ENCODE results near the gene HOXA11.

The HOXA11 gene

DNA sequence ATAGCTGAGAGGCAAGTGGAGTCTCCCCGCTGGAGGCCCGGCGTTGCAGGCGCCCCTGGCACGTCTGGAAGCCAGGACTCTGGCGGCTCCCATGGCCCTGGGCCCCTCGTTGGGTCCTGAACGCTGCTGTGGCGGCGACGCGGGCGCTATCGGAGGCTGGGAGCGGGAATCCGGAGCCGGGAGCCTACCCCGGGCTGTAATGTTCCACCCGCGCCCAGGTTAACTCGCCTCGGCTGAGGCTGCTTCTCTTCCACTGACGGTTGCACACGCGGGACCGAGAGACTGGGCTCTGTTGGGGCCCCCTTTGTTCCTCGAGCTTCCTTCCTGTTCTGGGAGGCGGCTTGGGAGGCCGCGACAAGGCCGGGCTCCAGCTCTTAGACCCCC lies 40.3 kb downstream of the HOXA11 start:
- no peak for DNase-seq

DNA sequence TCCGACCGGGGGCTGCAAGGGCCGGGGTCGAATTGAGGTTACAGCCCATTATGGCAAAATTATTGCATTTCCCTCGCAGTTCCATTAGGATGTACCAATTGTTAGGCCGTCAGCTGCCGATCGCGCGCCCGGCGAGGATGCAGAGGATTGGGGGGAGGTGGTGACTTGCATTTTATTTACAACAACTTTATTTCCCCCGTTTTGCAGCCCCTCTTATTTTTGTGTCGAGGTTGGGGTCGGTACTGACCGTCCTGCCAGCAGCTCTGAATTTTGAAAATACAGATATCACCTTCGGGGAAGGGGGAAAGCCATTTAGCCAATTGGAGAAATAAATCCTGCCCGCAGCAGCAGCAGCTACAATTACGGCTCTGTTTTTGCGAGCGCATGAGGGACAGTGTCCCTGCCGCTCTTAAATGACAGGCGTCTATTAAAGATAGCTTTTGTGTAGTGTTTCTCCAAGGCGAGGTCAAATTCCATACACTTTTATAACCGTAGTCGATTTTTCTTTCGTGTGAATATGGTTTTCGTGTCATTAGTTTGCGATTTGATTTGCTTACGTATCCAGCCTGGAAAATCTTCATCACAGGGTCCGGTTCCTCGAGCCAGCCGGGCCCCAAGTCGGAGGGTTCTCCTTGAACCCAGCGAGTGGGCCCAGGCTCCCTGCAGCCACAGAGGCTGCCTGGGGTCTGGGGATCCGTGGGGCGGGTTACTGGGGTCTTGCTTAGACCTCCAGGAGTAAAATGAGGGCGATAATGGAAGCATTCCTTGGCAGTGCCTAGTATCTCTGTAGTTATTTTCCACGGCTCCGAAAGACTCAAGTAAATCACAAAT lies 40.9 kb downstream of the HOXA11 start:
- DNase-seq = no peak

DNA sequence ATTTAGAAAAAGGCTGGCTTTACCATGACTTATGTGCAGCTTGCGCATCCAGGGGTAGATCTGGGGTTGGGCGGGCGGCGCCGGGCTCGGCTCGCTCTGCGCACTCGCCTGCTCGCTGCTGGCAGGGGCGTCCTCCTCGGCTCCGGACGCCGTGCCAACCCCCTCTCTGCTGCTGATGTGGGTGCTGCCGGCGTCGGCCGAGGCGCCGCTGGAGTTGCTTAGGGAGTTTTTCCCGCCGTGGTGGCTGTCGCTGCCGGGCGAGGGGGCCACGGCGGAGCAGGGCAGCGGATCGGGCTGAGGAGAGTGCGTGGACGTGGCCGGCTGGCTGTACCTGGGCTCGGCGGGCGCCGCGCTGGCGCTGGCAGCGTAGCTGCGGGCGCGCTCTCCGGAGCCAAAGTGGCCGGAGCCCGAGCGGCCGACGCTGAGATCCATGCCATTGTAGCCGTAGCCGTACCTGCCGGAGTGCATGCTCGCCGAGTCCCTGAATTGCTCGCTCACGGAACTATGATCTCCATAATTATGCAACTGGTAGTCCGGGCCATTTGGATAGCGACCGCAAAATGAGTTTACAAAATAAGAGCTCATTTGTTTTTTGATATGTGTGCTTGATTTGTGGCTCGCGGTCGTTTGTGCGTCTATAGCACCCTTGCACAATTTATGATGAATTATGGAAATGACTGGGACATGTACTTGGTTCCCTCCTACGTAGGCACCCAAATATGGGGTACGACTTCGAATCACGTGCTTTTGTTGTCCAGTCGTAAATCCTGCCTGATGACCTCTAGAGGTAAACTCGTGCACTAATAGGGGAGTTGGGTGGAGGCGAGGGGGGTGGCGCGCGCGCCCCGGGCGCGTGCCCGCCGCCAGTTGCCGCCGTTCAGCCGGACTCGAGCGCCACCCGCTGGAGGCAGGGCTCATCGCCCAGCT lies 41.7 kb downstream of the HOXA11 start, which contains the start of gene HOXA5:
Gene HOXA5, minus strand, starts transcription at position 659 of the 927 bp plus-strand sequence. Its CDS starts 74 bp downstream, at position 585.
- no peak for DNase-seq

DNA sequence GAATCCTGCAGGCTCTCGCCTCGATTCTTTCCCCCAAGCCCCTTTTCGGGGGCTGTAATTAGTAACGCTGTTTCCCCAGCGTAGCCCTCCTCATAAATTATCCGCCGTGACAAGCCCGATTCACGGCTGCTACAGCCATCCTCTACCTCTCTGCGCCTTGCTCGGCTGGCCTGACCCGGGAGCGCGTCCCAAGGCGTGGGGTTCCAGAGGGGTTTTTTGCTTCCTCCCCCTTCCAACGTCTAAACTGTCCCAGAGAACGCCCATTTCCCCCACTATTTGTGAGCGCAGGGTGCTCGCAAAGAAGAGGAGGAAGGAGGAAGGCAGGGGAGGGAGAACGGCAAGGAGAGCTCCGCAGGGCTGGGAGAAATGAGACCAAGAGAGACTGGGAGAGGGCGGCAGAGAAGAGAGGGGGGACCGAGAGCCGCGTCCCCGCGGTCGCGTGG lies 42.4 kb downstream of the HOXA11 start:
- DNase-seq = no peak

DNA sequence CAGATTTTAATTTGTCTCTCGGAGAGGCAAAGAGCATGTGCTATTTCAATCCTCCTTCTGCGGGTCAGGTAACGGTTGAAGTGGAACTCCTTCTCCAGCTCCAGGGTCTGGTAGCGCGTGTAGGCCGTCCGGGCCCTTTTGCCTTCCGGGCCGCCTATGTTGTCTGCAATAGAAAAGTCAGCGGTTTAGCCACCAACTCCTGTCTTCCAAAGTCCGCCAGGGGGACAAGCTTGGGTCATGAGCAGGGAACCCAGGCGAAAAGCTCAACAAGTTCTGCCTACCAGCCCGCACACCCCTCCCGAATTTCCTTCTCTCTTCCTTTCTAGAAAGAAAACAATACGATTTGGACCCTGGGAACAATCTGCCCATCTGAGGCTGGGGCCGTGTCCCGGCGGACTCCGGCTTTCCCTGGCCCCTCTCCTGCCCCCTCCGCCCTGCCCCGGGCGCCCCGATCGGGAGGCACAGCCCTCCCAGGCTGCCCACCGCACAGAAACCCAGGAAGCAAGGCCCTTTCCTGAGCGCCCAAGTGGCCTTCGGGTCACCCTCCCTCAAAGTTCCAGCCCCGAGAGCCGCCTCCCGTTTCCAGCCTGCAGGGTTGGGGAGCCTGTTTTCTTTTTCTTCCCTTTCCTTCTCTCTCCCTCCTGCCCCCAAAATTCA lies 43.0 kb downstream of the HOXA11 start:
- no peak for DNase-seq

DNA sequence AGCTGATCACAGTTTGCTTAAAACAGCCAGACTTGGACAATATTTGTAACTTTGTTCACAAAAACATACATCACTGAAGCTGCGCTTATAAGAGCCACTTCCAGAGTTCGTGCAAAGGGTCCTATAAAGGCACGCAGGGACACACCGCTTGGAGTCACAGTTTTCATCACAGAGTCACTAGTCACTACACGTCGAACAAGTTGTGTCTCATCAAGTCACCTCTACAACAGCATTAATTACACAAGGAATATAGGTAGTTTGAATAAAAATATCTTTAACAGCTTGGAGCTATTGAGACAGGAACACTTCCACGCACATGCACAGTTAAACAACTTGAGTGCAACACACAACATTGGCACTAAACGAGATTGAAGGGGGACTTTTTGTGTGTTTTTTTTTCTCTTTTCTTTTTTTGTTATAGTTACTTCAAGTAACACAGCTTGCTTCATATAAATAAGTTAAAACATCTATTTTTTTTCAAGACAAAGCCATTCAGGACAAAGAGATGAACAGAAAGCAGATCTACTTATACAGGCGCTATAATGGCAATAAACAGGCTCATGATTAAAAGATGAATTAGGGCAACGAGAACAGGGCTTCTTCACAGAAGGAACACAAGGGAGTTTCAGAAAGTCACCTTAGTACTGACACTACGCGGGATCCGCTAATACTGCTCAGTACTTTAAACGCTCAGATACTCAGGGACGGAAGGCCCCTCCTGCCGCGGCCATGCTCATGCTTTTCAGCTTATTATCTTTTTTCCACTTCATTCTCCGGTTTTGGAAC lies 43.7 kb downstream of the HOXA11 start:
- DNase-seq = no peak

DNA sequence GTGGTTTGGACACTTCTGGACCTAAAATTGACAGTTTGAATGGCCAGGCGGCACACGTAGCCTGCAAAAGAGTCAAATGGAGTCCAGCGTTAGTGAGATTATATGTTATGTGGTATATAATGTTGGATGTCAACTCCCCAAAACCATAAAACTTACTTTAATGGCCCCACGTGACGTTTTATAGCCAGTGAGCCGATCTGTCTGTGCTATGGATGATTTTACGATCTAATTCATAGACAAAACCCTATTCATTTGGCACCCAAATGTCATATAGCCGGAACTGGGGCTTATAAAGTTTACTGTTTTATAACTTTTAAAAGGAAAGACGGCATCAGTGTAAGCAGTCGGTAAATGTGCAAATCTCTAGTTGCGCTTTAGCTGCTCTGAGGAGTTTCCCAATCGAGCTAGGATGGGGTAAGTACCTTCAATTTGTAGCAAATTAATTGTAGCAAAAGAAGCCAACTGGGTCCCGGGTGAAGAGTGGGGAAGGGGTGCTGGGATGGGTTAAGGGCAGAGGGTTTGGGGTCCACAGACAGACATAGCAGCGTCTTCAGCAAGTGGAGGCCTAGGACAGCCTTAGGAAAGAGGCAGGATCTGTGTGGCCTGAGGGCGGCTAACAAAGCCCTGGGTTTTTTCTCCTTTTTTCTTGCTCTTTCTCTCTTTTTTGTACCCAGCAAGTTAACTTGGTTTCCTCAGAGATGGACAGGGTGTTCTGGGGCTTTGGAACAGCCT lies 44.7 kb downstream of the HOXA11 start:
- no peak for DNase-seq

DNA sequence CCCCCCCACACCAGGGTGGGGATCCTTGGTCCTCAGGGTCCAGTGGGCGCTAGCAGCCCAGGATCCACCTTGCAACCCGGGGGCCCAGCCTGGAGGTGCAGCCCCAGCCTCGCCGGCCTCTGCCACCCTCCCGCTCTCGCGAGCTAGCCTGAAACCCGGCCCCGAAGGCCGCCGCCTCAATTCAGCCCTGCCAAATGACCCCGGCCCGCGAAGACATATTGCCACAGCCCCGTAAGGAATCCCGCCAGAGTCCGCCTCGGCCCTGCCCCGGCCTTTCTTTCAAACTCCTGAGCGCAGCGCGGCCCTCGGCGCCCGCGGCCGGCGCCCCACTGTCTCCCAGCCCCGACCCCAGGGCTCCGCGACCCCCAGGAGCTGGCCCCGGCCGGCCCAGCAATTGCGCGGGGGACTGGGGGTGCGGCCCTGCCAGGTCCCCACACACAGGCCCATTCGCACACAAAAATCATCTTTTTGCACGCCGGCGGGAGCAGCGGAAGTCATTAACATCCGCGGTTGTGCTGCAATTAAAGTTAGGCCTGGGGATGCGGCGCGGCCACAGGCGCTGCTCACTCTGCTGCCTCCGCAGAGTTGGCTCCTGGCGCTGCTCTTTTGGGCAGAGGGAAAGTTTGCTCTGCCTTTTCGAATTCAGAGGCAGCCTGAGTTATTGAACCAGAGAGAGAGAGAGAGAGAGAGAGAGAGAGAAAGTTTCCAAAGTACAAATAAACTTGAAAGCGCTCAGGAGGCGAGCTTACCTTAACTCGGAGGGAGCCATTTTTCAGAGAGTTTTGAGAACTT lies 45.5 kb downstream of the HOXA11 start:
- DNase-seq = no peak

DNA sequence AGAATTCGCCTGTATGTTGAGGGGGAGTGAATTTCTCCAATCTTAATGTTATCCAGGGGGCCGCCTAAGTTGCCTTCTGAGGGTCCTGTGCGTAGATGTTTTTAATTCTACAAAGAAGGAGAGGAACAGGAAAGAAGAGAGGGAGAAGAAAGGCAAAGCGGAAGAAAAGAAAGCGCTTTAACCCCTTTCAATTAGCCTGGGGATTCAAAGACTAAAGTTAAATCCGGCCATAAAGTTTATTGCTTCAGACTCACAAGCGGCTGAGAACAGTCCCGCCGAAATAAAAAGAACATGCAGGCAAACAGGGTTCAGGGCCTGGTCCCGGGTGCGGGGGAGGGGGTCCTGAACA lies 46.1 kb downstream of the HOXA11 start:
- no peak for DNase-seq

DNA sequence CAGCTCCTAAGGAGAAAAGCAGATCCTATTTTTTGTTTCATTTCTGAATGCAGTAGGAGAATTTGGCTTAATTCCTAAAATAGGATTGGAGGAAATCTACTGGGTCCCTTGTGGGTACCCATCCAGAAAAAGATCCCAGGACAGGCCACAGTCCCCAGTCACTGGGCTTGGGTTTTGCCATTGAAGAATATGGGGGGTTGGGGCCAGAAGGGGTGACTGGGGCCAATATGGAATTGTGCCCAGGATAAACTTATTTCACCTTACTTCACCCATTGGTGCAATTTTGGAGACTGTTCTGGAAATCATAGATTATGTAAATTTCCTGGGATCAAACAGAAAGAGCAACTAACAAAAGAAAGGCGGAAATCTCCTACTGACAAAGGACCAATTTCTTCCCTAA lies 46.6 kb downstream of the HOXA11 start:
- no peak for DNase-seq

DNA sequence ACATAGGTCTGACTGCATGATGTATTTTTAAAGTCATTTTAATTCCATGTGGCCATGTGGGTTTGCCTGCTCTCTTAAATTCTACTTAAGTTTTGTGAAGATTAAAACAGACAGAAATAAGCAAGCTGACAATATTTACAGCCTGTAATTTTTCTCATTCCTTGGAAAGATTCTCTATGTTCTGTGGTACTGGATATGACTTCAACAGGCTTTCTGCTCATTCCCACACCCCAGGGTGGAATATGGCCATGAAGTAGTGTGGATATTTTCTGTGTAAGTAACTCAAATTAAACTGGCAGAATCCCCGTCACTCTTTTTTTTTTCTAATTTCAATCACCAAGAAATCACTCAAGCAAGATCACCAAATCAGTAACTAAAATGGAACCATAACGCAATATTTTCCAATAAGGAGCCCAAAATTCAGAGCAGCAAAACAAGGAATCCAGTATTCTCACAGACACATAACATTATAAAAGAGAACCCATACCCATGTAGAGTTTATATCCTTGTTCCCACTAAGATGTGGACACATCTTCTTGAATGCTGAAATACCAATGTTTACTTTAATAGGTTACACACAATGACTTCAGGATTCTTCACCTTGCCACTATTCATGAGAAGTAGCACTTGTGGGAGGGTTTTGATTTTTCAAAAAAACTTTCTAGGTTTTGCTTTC lies 47.3 kb downstream of the HOXA11 start:
- no peak for DNase-seq

DNA sequence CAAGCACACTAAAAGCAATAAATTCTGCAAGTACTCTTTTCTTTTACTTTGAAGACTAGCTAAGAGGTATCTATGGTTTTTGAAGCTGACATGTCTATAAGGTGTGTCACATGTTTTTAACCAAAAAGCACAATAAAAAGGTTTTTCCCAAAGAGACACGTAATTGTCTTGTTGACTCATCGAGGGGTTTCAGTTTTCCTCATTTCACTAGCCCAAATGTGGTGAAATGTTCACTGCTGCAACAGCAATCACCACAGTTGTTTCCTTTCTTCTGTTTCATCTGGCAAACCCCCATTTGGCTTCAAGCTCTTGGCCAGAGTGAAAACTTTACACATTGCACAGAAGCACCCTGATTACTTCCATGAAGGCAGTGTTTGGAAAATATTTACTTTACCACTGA lies 50.6 kb downstream of the HOXA11 start:
- no peak for DNase-seq

DNA sequence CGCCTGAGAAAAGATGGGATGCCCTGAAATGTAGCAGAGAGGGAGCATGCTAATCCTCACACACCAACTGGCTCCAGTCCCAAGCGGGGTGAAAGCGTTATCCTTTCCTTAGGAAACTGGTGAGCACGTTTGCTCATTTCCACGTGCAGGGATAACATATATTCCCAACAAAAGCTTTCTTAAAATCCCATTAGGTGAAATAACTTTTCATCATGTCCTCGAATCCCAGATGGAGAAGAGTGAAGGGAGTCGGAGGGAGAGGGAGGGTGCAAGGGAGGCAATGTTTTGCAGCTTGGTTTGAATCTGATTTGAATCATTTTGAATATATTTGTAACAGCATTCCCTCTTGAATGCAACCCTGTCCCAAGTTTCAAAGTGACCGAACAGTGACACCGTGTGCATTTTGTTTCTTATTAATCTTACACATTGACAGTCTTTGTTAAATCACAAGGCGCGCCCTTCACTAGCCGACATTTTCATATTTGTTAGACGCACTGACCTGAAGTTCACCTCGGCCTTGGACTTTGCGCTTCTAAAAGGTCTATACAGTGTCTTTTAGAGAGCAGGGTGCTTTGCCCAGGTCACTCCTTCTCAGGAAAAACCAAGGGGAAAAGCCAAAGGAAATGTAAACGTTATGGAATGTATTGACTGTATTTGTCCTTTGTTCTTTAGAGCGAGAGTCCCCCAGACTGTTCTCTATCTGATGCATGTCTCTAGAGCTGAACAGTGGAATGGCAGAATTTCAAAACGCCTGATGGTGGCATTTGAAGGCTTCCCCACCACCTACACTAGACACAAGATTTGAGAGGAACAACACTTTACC lies 51.4 kb downstream of the HOXA11 start:
- DNase-seq = no peak

DNA sequence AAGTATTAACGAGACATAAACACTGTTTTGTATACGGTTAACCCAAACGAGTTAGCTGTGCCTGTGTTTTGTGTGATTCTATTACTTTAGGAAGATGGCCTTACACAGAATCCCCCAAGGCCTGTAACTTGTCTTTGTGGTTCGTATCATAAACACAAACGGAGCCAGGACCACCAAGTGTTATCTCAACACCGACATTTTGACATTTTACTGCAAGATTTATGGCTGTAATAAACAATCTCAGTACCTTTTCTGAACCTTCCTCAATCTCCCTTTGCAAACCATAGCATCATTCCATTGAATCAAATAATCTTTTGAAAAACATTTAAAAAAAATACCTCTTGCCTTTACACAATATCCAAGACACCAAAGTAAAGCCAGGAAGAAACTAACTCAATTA lies 52.1 kb downstream of the HOXA11 start:
- DNase-seq = no peak

DNA sequence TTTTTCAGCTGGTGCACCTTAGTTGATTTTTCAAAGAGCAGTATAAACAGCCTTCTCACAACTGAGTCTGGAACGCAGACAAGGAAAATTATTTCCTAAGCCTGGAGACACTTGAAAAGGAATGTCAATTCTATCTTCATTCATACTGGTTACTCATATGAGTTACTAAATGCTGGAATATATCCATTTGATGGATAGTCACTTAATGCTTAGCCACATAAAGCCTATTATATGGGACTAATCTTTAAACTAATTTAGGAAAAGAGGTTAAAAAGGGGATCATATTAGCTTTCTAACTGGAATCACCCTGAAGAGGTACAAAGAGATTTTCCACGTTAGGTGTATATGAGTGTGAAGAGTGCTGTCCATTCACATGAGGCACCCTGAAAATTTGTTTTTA lies 52.8 kb downstream of the HOXA11 start:
- no peak for DNase-seq

DNA sequence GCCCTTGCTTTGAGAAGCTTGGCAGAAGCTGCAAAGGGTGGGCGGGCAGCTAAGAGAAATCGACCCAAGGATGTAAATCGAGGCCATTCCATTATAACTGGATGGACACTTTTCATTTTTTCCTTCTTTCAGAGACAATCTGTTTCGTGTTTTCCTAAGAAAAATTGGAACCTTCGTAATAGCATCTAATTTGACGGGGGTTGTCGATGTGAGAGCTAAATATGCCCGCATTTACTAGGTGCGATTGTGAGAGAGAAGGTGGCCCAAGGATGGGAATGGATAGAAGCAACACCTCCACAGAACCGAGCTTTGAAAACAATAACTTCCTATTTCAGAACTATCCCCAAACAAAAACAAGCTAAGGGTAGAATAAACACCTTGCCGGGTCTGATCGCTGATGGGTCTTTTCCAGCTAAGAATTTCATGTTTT lies 53.6 kb downstream of the HOXA11 start:
- no peak for DNase-seq

Data from activated gamma-delta T cell treated with Interleukin-2 at 50 U/mL for 16 hours (primary cell).